Adipose tissue (tissue), 3 donors: ENCODE measurements around the gene YAF2. TPM values are rescaled to one million over a fixed set of nuclear protein-coding genes. Genes with fewer than 3 reads are reported as not detected.

ENCODE experiments used
- H3K27ac ChIP-seq: one replicate; pipeline ENCODE4 v1.5.1; 2013; ENCODE audit warnings: low read depth, low read length
- WGBS, 3 donors: extraction: QIAGEN DNeasy Blood & Tissue Kit; methylation state at CpG; one replicate each; pipeline ENCODE4 v1.1.7; 2013; 5-methylcytosine and 5-hydroxymethylcytosine counted together
- polyA plus RNA-seq, 3 donors: library from polyadenylated mRNA; stranded (reverse); fragments of 200-250 nt; gene quantifications; one replicate each; pipeline ENCODE4 v1.2.3, GENCODE V29; 2013
- donor health status: healthy with polysubstance abuse.
- donor health status: Bipolar disorder and iron deficiency.
- donor health status: healthy.

Gene YAF2
- polyA plus RNA-seq, 3 donors = 4.4 to 12.8 (median 8.7) TPM

DNA sequence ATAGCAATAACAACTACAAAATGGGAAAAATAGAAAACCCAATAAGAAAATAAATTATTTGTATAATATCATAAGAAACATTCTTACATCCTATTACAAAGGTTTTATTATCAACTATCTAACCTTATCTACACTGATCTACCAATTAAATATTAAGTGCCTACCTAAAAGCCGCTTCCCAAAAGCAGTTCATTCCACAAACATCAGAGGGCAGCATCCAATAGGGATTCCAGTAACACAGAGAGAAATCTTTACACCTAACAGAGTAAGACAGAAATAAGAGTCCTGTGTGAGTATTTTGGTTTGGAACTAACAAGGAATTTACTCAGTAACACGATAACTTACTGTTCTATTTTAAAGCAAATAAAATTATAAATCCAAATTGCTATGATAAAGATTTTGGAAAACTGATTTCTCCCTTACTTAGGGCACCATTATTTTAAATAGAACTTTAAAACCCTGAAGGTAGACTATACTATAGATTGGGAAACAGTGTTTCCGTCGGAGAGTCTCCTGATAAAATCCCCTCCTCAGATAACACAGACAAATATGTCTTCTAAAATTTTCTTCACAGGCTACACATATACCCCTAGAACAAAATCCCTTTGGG lies 108.3 kb downstream of the YAF2 start:
- 27 to 54% (median 44%) methylated on average over 4 of the region's 4 CpGs for WGBS, 3 donors
- H3K27ac ChIP-seq = no peak overlapping the region

GRCh38 chr12:42128888-42129287 lies 109.2 kb downstream of the YAF2 start:
- WGBS, 3 donors = 88 to 95% (median 95%) methylated on average over 6 of the region's 6 CpGs
- H3K27ac ChIP-seq = no peak overlapping the region

DNA sequence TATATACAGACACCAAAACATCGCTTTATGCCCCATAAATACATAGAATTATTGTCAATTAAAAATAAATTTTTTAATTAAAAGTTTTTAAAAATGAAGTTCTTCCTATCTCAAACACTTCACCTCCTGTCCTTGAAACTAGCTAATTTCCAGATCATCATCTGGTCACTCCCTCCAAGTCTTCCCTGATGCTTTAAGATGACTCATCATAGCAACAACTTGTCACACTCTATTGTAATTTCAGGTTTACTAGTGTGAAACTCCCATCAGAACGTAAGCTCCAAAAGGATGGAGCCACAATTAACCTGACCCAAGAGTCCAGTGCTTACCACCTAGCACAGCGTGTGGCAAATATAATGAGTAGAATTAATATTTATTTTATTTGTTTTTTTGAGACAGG lies 109.7 kb downstream of the YAF2 start:
- no peak overlapping the region for H3K27ac ChIP-seq
- WGBS, 3 donors = 81 to 91% (median 85%) methylated on average over 3 of the region's 3 CpGs

DNA sequence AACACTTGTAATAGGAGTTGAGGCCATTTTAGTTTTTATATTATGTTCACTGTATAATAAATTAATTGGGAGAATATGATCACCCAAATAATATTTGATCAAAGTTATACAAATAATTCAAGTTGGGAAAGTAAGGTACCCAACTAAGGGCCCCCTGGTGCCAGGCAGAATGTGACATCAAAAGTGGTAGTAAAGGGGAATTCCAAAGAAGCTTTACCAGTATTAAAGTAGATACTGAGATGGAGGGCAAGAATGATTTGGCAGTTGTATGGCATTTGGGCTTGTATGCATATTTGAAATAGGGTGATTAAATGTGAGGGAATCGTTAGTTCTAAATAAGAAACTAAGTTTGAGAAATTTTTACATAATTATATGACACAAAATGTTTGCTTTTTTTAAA lies 111.1 kb downstream of the YAF2 start:
- no peak overlapping the region for H3K27ac ChIP-seq
- 89 to 92% (median 91%) methylated on average over 1 of the region's 1 CpG for WGBS, 3 donors

DNA sequence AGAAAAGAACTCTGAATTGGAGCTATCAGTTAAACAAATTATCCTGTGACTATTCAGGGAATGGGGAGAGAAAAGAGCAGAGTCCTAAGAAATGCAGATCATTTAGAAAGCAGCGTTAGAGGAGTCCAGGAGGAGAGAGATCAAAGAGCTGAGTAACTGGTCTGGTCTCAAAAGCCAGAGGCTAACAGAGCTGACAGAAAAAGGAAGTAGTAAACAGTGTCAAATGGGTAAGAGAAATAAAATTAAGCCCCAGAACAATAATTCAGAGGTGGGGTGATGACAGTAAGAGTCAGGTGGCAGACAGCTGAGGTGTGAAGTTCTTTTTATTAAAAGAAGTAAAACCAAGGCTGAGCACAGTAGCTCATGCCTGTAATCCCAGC lies 112.7 kb downstream of the YAF2 start:
- no peak overlapping the region for H3K27ac ChIP-seq
- WGBS, 3 donors = 32 to 42% (median 32%) methylated on average over 1 of the region's 1 CpG

GRCh38 chr12:42124764-42125387 lies 113.2 kb downstream of the YAF2 start:
- WGBS, 3 donors = 30 to 53% (median 46%) methylated on average over 5 of the region's 5 CpGs
- H3K27ac ChIP-seq = no peak overlapping the region

DNA sequence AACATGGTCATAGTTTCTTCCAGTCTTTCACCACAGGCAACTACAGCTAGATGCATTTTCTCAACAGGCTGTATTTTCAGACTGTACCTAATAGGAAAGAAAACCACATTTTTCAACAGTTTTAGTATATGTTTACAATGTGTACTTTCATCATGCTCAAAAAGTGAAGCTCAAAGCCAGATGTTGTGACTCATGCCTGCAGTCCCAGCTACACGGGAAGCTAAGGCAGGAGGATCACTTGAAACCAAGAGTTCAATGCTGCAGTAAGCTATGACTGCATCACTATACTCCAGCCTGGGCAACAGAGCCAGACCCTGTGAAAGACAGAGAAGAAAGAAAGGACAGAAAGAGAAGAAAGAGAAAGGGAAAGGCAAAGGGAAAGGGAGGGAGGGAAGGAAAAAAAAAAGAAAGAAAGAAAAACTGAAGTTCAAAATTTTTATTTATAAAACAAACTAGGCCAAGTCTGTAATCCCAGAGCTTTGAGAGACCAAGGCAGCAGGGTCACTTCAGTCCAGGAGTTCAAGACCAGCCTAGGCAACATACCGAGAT lies 118.9 kb downstream of the YAF2 start:
- no peak overlapping the region for H3K27ac ChIP-seq
- whole genome bisulfite sequencing, 3 donors = 65 to 84% (median 74%) methylated on average over 2 of the region's 2 CpGs

GRCh38 chr12:42118136-42118879 lies 119.7 kb downstream of the YAF2 start:
- H3K27ac ChIP-seq = no peak overlapping the region
- WGBS, 3 donors = 85 to 90% (median 88%) methylated on average over 5 of the region's 5 CpGs

DNA sequence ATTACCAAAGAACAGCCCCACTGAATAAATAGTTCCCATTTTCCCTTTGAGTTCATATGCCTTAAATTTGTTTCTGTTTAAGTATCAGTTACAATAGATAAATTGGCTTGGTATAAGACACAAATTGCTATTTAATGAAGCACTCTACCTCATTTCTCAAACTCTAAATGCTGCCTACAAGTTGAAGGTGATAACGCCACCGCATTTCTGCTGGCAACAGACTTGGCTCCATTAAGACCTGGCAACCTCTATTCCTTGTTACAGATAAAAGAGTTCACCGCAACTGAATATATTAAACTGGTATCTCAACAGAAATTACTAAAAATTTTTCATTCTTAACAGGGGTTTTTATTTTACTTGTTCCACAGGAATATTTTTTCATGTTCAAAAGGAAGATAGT lies 129.0 kb downstream of the YAF2 start:
- 76 to 94% (median 88%) methylated on average over 3 of the region's 3 CpGs for WGBS, 3 donors
- H3K27ac ChIP-seq = no peak overlapping the region

Other genes with a start within 250 kb of the YAF2 start
- gene GXYLT1, start 93.4 kb downstream of the YAF2 start, polyA plus RNA-seq = 1 to 10 TPM; 2.1 to 6.2 (median 3.4) TPM
- 10 to 100 TPM; 17.7 to 60.2 (median 27.5) TPM for gene ZCRB1, start 87.8 kb upstream of the YAF2 start, polyA plus RNA-seq
- gene PPHLN1, start 87.9 kb upstream of the YAF2 start, polyA plus RNA-seq = 10 to 100 TPM; 12.5 to 30.5 (median 26.8) TPM